Measurements from ENCODE around the gene TNF. TPM values are rescaled to one million over a fixed set of nuclear protein-coding genes. Genes with fewer than 3 reads are reported as not detected.
"Not testable (repeated sequence)": the region's sequence is repeated elsewhere in the genome, so short reads cannot be mapped to it uniquely, and the experiment has no call there.

Gene TNF
- total and polyA plus RNA-seq, 5 donors: 0.23 to 0.71 (median 0.42) TPM

GRCh38 chr6:31545291-31545690 is 30.1 kb upstream of the TNF start:
- intact Hi-C loops (cut with DNase I): loop anchor here (5.0 kb wide), 3 partner anchors 37 to 117 kb away; partner anchors contain the start of genes LTB (in 2 of the 4), C6orf47 (in 1 of the 4) and GPANK1 (in 1 of the 4)
- H3K4me1 ChIP-seq (ENCODE audit: control insufficient read depth, insufficient read depth, low read length): peaks cover 6% of the 10 kb centered on the region
- 78% methylated on average over 7 of the region's 7 CpGs for WGBS

DNA sequence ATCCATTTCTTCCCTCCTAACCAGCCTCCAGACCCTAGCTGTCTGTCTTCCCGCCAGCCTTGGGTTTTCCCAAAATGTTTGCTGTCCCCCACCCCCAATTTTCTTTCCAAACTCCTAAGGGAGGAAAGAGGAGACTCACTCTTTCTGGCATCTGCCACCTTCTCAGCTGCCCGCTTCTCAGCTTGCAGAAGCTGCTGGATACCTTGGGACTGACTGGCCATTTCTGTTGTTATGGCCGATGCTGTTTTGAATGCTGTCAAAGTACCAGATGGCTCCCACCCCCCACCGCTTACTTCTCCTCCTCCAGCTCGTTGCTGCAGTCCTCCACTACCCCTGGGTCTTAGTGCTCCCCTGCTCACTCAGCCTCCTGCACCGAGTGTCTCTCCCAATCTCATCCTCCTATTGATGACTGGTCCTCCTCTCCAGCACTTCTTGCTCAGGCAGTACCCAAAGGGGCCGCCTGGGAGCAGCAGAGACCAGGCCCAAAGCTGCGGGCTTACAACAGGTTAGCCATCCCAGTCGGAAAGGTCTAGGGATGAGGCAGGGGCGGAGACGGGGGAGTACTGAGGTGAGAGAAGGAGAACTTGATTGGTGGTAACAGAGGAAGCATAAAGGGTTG is 28.9 kb upstream of the TNF start, which contains the start of gene ATP6V1G2:
TSS of gene ATP6V1G2 (minus strand) at position 270 of the 619 bp plus-strand sequence. CDS start at position 221, 49 bp downstream.
- peak within 1 kb of the TSS; percentile 82 for H3K27ac ChIP-seq (ENCODE audit: low read length)
- no peaks in the 10 kb centered on the region for H3K9me3 ChIP-seq (ENCODE audit: control insufficient read depth, low read length)
- H3K4me1 ChIP-seq (ENCODE audit: control insufficient read depth, insufficient read depth, low read length): peaks cover 4% of the 10 kb centered on the region
- DNase-seq: peak; percentile 85 to 95 (median 94)
- peak; percentile 81 to 83 for ATAC-seq
- no peaks in the 10 kb centered on the region for H3K27me3 ChIP-seq (ENCODE audit: control insufficient read depth, insufficient read depth)
- WGBS: 8% methylated on average over 11 of the region's 11 CpGs
- peak within 1 kb of the TSS; percentile 56 for H3K4me3 ChIP-seq (ENCODE audit: low read length)
- intact Hi-C loops (cut with DNase I): loop anchor here (2.0 to 5.0 kb wide), 4 partner anchors 36 to 116 kb away; partner anchors contain the start of genes LTB (in 2 of the 4), C6orf47 (in 1 of the 4) and GPANK1 (in 1 of the 4)

More at GRCh38 chr6:31545291-31545690, 30.1 kb upstream of the TNF start:
- Histone ChIP-seq H3K27me3 (ENCODE audit: control insufficient read depth, insufficient read depth) (no peaks in the 10 kb centered on the region), H3K9me3 (ENCODE audit: control insufficient read depth, low read length) (no peaks in the 10 kb centered on the region), H3K4me3 (ENCODE audit: low read length) (no peak overlapping the region), H3K27ac (ENCODE audit: low read length) (no peak overlapping the region)
- ATAC-seq (no peak), DNase-seq (no peak)

GRCh38 chr6:31546958-31547726 is 28.2 kb upstream of the TNF start, which contains the start of gene NFKBIL1:
Gene NFKBIL1 (plus strand): TSS chr6:31547608. CDS start chr6:31547695, 87 bp downstream.
- H3K27ac ChIP-seq (ENCODE audit: low read length): peak within 1 kb of the TSS; percentile 82
- ATAC-seq: peak; percentile 97
- peaks cover 4% of the 10 kb centered on the region for H3K4me1 ChIP-seq (ENCODE audit: control insufficient read depth, insufficient read depth, low read length)
- H3K27me3 ChIP-seq (ENCODE audit: control insufficient read depth, insufficient read depth): no peaks in the 10 kb centered on the region
- intact Hi-C loops (cut with DNase I): loop anchor here (2.0 to 5.0 kb wide), 4 partner anchors 35 to 115 kb away; partner anchors contain the start of genes LTB (in 2 of the 4), C6orf47 (in 1 of the 4) and GPANK1 (in 1 of the 4)
- H3K4me3 ChIP-seq (ENCODE audit: low read length): peak within 1 kb of the TSS; percentile 56
- H3K9me3 ChIP-seq (ENCODE audit: control insufficient read depth, low read length): no peaks in the 10 kb centered on the region
- WGBS: under 1% methylated on average over 25 of the region's 25 CpGs
- peak; percentile 96 to 98 (median 97) for DNase-seq

GRCh38 chr6:31547727-31548543 is 27.4 kb upstream of the TNF start:
- DNase-seq: peak in 2 of 3 donors; percentile 71 to 72
- WGBS: 77% methylated on average over 24 of the region's 24 CpGs
- peak in 1 of 2 donors; percentile 3 for ATAC-seq
- Histone ChIP-seq H3K27ac (ENCODE audit: low read length) (peak overlapping the region; percentile 82), H3K4me3 (ENCODE audit: low read length) (peak overlapping the region; percentile 56), H3K4me1 (ENCODE audit: control insufficient read depth, insufficient read depth, low read length) (peaks cover 4% of the 10 kb centered on the region), H3K9me3 (ENCODE audit: control insufficient read depth, low read length) (no peaks in the 10 kb centered on the region), H3K27me3 (ENCODE audit: control insufficient read depth, insufficient read depth) (no peaks in the 10 kb centered on the region)
- intact Hi-C loops (cut with DNase I): loop anchor here (2.0 to 5.0 kb wide), 4 partner anchors 34 to 114 kb away; partner anchors contain the start of genes LTB (in 2 of the 4), C6orf47 (in 1 of the 4) and GPANK1 (in 1 of the 4)

- WGBS: 92% methylated on average over 2 of the region's 2 CpGs
- ATAC-seq (no peak), DNase-seq (no peak)
- H3K9me3 ChIP-seq (ENCODE audit: control insufficient read depth, low read length): no peaks in the 10 kb centered on the region
- no peak overlapping the region for H3K27ac ChIP-seq (ENCODE audit: low read length)
- intact Hi-C loops (cut with DNase I): loop anchor here (5.0 kb wide), 3 partner anchors 34 to 114 kb away; partner anchors contain the start of genes LTB (in 2 of the 4), C6orf47 (in 1 of the 4) and GPANK1 (in 1 of the 4)
- H3K4me3 ChIP-seq (ENCODE audit: low read length): no peak overlapping the region
- H3K4me1 ChIP-seq (ENCODE audit: control insufficient read depth, insufficient read depth, low read length): peaks cover 4% of the 10 kb centered on the region
- no peaks in the 10 kb centered on the region for H3K27me3 ChIP-seq (ENCODE audit: control insufficient read depth, insufficient read depth)
Measured at GRCh38 chr6:31548544-31548873, 26.9 kb upstream of the TNF start.

DNA sequence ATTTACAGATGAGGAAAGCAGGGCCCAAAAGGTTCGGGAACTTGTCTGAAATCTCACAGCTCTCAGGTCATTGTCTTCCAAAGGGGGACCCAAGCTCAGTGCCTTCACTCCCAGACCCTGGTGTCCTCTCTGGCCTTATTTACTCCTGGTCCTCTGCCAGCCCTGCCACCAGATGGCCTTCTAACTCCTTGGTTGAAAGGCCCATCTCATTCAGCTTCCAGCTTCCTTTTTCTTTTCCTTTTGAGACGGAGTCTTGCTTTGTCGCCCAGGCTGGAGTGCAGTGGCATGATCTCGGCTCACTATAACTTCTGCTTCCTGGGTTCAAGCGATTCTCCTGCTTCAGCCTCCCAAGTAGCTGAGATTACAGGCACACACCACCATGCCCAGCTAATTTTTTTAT is 24.0 kb upstream of the TNF start:
- not testable (repeated sequence) for H3K9me3 ChIP-seq (ENCODE audit: control insufficient read depth, low read length); H3K4me1 ChIP-seq (ENCODE audit: control insufficient read depth, insufficient read depth, low read length); ATAC-seq; H3K27ac ChIP-seq (ENCODE audit: low read length); H3K27me3 ChIP-seq (ENCODE audit: control insufficient read depth, insufficient read depth); H3K4me3 ChIP-seq (ENCODE audit: low read length)
- WGBS: 57% methylated on average over 5 of the region's 5 CpGs
- intact Hi-C loops (cut with DNase I): loop anchor here in 1 of 4 donors (5.0 kb wide), 1 partner anchor 36 kb away; the partner anchor contains the start of gene LST1
- DNase-seq: peak in 2 of 3 donors; percentile 72 to 79

GRCh38 chr6:31556307-31556706 is 19.1 kb upstream of the TNF start:
- Histone ChIP-seq H3K4me1 (ENCODE audit: control insufficient read depth, insufficient read depth, low read length) (peaks cover 18% of the 10 kb centered on the region), H3K4me3 (ENCODE audit: low read length) (no peak overlapping the region), H3K9me3 (ENCODE audit: control insufficient read depth, low read length) (no peaks in the 10 kb centered on the region), H3K27ac (ENCODE audit: low read length) (no peak overlapping the region), H3K27me3 (ENCODE audit: control insufficient read depth, insufficient read depth) (no peaks in the 10 kb centered on the region)
- 61% methylated on average over 3 of the region's 3 CpGs for WGBS
- ATAC-seq: no peak
- intact Hi-C loops (cut with DNase I): no loop called here
- no peak for DNase-seq

DNA sequence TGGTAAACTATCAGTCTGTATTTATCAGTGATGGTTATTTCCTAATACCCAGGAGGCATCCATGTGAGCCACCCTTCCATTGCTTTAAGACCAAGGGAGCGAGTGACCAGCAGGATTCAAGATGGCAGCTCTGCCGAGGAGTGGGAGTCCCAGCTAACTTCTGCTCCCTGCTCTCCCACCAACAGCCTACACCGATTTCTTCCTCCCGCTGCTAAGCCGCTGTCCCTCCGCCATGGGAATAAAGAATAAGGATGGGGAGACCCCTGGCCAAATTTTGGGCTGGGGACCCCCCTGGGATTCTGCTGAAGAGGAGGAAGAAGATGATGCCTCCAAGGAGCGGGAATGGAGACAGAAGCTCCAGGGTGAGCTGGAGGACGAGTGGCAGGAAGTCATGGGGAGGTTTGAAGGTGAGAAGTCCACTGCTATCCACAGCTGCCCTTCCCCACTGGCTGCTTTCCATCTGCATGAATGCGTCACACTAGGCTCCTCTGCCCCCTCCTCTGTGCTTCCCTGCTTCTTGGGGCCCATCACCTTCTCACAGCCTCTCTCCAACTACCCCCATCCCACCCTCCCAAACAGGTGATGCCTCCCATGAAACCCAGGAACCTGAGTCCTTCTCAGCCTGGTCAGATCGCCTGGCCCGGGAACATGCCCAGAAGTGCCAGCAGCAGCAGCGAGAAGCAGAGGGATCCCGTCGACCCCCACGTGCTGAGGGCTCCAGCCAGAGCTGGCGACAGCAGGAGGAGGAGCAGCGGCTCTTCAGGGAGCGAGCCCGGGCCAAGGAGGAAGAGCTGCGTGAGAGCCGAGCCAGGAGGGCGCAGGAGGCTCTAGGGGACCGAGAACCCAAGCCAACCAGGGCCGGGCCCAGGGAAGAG is 17.7 kb upstream of the TNF start:
- no peaks in the 10 kb centered on the region for H3K27me3 ChIP-seq (ENCODE audit: control insufficient read depth, insufficient read depth)
- intact Hi-C loops (cut with DNase I): no loop called here
- H3K4me3 ChIP-seq (ENCODE audit: low read length): no peak overlapping the region
- peaks cover 18% of the 10 kb centered on the region for H3K4me1 ChIP-seq (ENCODE audit: control insufficient read depth, insufficient read depth, low read length)
- 62% methylated on average over 24 of the region's 24 CpGs for WGBS
- DNase-seq (peak in 2 of 3 donors; percentile 59 to 65), ATAC-seq (no peak)
- H3K9me3 ChIP-seq (ENCODE audit: control insufficient read depth, low read length): no peaks in the 10 kb centered on the region
- H3K27ac ChIP-seq (ENCODE audit: low read length): peak overlapping the region; percentile 55

GRCh38 chr6:31558318-31558625 is 17.1 kb upstream of the TNF start:
- ATAC-seq (peak in 1 of 2 donors; percentile 19), DNase-seq (no peak)
- H3K27me3 ChIP-seq (ENCODE audit: control insufficient read depth, insufficient read depth): no peaks in the 10 kb centered on the region
- 78% methylated on average over 8 of the region's 8 CpGs for WGBS
- no peaks in the 10 kb centered on the region for H3K9me3 ChIP-seq (ENCODE audit: control insufficient read depth, low read length)
- peaks cover 18% of the 10 kb centered on the region for H3K4me1 ChIP-seq (ENCODE audit: control insufficient read depth, insufficient read depth, low read length)
- intact Hi-C loops (cut with DNase I): no loop called here
- H3K4me3 ChIP-seq (ENCODE audit: low read length): no peak overlapping the region
- peak overlapping the region; percentile 55 for H3K27ac ChIP-seq (ENCODE audit: low read length)
